GM18502 (cell line): ENCODE measurements around the gene GARIN5A.
"Not testable (repeated sequence)": the region's sequence is repeated elsewhere in the genome, so short reads cannot be mapped to it uniquely, and the experiment has no call there.

Experiments used
- ATAC-seq: cut with Tn5 transposase; IDR thresholded peaks from one replicate; pipeline ENCODE4 v1.9.1; 2021; ENCODE audit warnings: mild to moderate bottlenecking; ENCODE audit not compliant: unreplicated experiment, poor library complexity

Gene GARIN5A

DNA sequence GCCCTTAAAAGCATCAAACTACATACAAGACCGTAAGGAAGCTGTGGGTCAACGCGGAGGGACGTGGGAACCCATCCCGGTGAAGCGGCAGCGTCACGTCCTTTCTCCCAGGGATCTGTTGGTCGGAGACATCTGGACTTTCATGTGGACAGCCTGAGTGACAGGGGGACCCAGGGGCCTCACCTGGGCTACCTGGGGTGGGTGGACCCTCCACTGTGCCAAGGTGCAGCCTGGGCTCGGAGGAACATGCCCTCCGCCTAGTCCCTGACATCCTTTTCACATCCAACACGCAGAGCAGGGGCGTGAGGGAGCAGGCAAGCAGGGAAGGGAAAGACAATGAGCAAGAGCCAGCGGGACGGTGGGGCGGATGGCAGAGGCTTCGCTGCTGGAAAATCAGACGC, 13.8 kb upstream of the GARIN5A start:
- ATAC-seq = no peak

DNA sequence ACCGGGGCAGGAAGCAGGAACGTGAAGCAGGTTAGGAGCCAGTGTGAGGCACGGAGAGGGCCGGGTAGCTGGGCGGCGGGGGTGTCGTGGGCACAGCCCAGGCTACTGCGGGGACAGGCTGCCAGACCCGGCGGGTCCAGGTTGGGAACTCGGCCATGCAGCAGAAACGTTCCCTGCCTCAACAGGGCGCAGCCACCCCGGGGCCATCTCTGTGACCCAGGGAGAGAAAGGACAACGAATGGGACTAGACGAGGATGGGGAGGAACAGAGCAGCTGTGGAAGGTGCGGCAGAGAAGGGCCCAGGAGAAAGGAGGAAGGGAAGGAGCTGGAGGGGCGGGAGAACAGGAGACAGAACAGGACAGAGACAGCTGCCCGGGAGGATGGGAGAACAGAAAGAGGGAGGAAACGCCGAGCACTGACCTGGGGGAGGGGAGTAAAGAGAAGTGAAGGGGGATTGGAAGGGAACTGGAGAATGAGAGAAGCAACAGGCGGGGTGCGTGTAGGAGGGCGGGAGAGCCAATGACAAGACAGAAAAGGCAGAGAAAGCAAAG, 12.9 kb upstream of the GARIN5A start:
- ATAC-seq = no peak

DNA sequence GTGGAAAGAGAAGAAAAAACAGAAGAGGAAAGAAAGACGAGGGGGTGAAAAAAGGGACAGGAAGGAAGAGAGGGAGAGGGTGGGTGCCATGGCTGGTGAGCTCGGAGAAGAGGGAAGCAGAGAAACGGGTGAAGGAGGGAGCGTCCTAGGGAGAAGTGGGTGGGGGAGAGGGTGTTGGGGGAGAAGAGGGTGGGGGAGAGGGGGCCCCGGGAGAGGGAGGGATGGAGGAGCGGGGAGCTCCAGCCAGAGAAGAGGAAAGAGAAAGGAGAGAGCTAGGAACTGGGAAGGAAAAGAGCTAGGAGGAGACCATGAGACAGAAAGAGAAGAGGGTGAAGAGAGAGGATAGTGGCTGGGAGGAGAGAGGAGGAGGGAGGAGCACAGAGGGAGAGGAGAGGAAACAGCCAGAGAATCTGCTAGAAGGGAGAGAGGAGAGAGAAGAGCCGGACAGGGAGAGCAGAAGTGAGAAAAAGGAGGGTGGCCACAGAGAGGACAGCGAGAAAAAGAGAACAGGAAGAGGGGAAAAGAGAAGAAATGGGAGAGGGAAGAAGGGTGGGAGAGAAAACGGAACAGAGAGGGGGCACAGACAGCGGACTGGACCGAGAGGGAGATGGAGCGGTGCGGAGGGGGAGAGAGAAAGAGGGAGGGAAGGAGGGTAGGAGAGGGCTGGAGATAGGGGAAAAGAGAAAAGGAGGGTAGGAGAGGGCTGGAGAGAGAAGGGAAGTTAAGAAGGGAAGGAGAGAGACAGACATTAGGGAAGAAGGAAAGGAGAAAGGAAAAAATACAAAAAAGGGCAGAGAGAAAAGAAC, 11.9 kb upstream of the GARIN5A start:
- no peak for ATAC-seq

DNA sequence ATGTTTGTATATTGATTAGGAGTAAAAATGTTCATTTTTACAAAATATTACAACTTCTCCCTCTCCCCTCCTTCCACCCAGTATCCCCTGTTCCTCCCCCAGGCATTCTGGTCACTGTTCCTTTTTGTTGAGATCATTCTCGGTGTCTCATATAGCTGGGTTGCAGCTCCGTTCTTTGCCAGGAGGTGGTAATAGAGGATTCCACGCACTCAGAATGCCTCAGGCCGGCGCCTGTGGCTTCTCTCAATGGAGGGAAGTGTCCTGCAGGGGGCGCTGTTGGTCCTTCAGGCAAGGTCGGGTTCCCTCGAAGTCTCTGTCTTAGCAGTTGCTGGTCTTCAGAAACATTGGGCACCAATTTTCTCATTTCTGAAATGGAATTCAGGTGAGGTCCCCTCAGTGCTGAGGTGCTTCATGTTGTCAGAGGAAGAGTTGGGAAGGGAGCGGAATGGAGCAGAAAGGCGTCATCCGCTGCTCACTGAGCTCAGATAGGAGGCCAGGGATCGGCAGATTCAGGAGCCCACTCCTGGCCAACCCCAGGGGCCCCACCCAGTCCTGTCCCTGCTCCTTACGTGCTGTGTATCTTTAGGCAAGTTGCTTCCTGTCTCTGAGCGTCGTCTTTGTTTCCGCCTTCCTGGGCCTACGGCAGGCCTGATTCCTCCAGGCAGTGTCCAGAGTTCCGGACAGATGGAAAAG, 10.3 kb upstream of the GARIN5A start:
- no peak for ATAC-seq

DNA sequence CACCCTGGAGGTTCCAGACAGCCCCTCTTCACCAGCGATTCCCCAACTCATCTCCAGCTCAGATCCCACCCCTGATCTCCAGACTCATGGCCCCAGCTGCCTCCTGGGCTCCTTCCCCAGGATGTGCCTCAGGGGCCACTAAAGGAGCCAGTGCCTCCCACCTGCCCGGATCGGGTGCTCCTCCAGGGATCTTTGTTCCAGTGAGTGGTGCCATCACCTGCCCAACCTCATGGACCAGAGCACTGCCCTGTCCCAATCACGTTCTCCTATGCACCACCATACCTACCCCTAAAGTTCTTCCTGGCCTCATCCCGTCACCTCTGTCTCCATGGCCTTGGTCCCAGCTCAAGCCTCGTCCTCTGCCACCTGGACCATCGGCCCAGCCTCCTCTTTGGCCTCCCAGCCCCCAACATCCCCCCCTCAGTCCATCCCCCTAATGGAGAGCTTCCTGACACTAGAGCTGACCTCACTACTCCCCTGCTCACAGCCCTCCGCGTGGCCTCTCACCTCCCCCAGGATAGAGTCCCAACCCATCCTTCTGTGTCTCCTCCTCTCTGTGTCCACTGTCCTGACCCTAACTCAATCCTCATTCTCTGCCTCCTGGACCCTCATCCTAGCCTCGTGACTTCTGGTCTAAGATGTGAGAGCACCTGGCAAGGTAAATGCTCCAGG, 8.8 kb upstream of the GARIN5A start:
- ATAC-seq = no peak

DNA sequence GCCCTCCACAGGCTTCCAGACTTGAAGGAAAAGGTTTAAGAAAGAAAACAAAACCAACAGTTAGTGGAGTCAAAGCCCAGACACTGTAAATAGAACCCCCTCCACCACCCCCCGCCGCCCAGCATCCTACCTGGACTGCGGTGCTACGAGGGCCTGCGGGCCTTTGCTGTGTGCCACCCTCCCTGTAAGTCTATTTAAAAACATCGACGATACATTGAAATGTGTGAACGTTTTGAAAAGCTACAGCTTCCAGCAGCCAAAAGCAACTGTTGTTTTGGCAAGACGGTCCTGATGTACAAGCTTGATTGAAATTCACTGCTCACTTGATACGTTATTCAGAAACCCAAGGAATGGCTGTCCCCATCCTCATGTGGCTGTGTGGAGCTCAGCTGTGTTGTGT, 6.3 kb upstream of the GARIN5A start:
- ATAC-seq = no peak

DNA sequence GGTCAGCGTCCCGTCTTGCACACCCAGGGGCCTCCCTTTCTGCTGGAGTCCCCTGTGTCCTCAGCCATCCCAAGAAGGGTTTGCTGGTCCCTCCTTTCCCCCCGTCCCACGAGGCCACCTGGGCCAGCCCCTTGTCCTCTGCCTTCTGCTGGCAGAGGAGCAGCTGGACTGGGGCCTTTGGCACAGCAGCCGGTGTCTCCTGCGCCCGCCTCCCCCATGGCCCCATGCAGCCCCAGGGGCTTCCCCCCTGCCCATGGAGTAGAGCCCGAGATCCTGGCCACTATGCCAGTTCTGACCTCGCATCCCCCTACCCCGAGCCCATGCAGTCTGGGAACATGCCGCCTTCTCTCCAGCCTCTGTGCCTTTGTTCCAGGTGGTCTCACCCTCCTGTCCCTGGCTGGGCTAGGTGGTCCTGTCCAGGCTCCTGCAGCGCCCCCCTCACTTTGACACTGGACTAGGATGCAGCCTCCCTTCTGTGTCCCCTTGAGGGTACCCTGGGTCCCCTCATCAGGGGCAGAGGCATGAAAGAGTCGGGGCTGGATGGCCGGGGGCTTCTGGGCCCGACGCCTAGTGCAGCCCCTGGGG, 5.7 kb upstream of the GARIN5A start:
- ATAC-seq = no peak

DNA sequence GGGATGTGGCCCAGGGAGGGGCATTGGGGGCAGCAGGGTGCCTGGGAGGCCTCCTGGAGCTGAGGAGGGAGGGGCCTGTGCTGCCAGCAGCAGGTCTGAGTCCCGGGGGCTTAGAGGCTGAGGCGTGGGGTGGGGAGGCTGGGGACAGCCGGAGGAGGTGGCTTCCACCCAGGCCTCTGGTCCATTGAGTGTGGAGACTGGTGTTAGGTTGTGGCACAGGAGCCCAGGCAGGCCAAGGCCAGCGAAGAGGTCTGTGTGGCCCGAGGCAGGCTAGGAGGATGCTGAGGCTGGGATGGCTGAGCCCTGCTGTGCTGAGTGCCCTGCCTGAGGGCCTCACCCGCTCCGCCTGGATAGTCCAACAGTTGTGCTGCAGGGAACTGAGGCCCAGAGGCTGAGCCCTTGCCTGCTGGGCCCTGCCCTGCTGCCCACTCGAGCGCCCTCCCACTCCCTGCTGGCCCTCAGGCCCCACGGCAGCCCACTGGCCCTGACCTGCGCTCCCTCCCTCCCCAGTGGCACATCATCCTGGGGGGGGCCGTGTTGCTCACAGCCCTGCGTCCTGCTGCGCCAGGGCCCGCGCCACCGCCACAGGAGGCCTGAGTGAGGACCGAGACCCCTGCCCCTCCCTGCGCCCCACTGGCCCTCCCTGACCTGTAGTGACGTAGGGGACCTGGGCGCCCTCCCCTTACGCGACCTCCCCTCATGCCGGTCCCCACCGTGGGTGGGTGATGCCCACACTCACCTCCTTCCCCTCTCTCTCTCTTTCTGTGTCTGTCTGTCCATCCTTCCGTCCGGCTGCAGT, 4.9 kb upstream of the GARIN5A start:
- no peak for ATAC-seq

DNA sequence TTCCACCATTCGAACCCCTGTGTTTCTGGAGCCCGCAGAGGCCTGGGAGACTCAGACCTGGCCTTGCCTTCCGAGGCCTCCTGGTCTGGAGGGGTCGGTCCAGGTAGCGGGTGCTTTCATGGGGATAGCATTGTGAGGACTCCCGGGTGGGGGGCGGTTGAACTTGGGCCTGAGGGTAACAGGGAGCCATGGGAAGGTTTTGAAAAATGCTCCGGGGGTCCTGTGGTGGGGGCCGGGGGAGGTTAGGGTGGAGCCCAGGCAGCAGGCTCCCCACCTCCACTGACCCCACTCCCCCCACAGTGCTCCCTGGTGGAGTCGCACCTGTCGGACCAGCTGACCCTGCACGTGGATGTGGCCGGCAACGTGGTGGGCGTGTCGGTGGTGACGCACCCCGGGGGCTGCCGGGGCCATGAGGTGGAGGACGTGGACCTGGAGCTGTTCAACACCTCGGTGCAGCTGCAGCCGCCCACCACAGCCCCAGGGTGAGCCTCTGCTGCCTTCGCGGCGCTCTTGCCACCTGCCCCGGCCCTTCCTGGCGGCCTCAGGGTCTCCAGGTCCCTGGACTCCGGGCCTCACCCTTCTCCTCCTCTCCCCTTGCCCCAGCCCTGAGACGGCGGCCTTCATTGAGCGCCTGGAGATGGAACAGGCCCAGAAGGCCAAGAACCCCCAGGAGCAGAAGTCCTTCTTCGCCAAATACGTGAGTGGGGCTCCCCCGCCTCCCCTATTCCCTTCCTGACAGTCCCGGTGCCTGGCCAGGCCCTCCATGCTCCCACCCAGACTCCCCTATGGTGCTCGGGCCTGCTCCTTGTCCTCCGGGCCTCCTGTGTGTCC, 3.8 kb upstream of the GARIN5A start:
- ATAC-seq = no peak

DNA sequence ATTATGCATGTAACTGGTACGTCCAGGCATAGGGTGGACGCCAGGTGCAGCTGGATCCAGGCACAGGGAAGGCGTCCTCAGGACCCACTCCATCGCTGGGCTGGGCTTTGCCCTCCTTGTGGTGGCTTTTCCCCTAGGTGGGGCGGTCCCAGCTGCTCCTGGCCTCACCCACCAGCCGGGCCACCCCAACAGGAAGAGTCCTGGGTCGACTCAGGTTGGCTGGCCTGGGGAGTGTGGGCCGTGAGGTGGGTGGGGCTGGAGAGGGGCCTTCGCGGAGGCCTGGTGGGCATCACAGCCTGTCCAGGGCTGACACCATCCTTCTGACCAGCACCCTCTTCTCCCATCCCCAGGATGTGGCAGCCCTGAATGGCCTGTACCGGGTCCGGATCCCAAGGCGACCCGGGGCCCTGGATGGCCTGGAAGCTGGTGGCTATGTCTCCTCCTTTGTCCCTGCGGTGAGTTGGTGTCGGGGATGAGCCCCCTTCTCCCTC, 3.2 kb upstream of the GARIN5A start:
- ATAC-seq = no peak

DNA sequence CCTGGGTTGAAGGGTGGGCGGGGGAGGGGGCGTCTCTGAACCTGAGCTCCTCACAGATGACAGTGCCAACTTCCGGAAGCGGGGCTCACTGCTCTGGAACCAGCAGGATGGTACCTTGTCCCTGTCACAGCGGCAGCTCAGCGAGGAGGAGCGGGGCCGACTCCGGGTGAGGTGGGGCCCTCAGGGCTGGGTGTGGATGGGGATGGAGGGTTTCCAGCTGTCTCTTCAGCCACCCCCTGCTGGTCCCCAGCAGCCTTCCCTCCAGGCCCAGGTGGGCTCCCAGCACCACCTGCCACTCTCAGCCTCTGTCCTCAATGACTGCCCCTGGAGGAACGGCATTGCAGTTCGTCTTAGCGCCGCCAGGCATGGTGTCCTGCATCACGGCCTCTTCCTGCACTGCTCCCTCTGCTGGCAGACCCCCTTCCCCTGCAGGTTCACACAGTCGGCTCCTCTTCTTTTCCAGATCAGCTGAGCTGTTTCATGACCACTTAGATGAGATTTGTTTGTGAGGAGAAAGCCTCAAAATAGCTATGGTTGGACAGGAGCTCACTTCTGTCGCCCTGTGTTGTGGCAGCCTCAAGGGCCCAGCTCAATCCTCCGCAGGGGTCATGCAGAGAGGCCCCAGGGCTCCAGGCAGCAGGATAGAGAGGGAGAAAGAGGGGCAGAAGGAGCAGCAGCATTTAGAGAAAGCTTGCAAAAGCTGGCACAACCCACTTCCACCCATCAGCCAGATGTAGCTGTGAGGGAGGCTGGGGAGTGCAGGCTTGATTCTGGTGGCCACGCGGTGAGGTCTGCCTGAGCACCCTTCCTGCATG, 2.5 kb upstream of the GARIN5A start:
- ATAC-seq = no peak

DNA sequence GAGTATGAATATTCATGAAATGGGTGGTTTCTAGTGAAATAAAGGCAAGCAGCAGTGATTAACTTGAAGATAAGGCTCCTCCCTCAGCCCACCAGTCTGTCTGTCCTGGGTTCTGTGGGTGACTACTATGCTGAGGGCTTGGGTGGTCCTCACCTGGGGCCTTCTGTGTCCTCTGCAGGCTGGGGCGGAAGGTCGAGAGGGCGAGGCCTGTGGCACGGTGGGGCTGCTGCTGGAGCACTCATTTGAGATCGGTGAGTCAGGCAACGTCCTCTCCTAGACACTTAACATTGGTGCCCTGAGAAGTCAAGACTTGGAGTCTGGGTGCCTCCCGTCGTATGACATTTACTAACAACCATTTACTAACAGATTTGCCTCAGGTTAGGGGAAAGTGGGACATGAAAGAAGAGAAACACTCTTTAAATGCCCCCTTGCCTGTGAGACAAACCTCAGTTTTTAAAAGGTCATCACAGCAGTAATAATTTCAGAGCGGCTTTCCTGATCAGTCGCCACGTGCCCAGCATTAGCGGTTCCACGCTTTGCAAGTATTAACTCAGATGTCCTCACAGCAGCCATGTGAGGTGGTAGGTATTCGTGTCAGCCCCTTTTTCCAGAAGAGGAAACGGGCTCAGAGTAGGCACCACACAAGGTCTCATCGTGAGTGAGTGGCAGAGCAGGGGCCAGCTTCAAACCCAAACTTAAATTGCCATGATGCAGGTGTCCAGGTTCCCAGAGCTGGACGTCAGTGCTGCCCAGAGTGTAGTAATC, 1.3 kb upstream of the GARIN5A start:
- ATAC-seq = no peak

DNA sequence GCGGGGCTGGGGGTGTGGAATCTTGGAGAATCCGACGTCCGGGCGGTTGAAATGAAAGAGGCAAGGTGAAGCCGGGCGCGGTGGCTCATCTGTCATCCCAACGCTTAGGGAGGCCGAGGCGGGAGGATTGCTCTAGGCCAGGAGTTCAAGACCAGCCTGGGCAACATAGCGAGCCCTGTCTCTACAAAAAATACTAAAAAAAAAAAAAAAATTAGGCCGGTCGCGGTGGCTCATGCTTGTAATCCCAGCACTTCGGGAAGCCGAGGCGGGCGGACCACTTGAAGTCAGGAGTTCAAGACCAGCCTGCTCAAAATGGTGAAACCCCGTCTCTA, 225 bp upstream of the GARIN5A start:
- no peak for ATAC-seq

DNA sequence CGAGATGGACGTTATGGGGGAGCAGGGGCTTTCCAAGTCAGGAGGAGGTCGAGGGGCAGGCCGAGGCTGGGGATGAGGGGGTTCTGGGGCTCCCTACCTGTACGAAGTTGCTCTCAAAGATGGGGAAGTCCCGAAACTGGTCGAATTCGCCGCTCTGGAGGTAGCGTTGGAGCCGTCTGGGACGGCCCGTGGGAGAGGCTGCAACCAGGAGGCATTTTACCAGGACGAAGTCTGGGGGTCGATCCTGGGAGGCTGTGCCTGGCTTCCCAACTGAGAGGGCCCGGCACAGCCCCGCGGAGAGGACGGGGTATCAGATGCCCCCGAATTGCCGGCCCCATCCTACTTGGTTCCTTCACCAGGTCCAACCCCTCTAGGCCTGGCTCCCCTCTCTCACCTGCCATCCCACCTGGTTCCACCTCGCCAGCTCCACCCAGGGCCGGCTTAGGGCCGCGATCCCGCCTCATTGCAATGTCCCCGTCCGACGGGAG, 868 bp downstream of the GARIN5A start:
- no peak for ATAC-seq

DNA sequence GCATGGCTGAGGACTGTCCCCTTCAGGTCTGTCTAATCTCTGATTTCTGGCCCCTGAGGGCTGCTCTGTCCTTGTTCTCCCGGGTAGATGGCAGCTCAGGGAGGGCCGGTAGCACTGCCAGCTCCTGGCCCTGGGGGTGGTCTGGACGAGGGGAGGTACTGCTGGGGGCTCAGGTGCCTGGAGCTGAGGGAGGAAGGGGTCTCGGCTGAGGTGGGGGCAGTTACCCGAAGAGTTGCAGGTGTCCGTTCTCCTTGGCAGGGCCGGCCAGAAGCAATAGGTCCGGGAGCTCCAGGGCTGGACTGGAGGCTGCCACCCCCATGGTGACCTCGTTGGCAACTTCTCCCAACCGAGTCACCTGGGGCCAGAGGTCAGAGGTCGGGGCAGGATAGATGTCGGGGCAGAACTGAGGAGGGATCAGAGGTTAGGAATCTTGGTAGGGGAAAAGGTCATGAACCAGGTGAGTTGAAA, 1.5 kb downstream of the GARIN5A start:
- no peak for ATAC-seq

DNA sequence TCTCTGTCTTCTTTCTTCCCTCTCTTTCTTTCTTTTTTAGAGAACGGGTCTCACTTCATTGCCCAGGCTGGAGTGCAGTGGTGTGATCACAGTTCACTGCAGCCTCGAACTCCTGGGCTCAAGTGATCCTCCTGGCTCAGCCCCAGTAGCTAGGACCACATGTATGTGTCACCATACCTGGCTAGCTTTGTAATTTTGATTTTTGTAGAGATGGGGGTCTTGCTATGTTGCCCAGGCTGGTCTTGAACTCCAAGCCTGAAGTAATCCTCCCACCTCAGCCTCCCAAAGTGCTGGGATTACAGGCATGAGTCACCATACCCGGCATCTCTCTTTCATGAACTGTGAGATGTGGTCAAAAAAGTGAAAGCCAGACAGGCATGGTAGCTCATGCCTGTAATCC, 3.3 kb downstream of the GARIN5A start:
- not testable (repeated sequence) for ATAC-seq

DNA sequence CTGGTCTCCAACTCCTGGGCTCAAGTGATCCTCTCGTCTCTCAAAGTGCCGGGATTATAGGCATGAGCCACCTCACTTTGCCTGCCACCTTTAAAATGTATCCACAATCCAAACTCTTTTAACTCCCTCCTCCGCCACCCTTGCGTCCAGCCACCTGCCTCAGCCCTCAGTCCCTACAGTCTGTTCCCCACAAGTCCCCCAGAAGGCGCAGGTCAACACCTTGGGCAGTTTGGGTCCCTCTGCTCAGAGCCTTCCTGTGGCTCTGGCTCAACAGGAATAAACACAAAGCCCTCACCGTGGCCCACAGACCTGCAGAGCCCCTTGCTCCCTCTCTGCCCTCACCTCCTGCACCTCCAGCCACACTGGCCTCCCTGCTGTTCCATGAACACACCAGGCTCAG, 7.8 kb downstream of the GARIN5A start:
- no peak for ATAC-seq
